A172 (cell line): ENCODE data around the gene MRPL19. TPM values are rescaled to one million over a fixed set of nuclear protein-coding genes. Genes with fewer than 3 reads are reported as not detected.
"Not testable (repeated sequence)": the region's sequence is repeated elsewhere in the genome, so short reads cannot be mapped to it uniquely, and the experiment has no call there.

Source experiments
- DNase-seq: peaks from one replicate; pipeline ENCODE4 v3.0.0-alpha.2; 2015; ENCODE audit warnings: low spot score
- total RNA-seq: library from RNA; depleted of rRNA; stranded (reverse); fragments of >200 nt; shearing (Covaris generic); gene quantifications from 2 replicates; pipeline ENCODE4 v1.2.3, GENCODE V29; 2014

Gene MRPL19
- total RNA-seq, 1 experiment from 2014 or later, result 156 TPM

DNA sequence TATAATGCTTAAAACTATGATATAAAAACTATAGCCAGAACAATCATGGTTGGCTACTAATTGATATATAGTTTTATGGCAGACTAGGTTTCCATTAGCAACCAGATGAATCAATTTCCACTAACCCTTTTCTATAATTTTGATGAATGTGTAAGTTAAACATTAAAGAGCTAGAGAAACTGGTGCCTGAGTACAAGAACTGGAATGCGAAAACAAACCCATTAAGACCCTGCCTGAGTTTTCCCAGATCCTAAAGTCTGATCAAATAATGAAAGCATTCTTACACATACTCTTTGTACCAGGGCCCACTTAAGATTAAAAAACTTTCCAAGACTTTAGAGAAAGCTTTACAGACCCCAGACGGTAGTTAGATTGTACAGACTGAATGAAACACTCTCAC is 21.3 kb downstream of the MRPL19 start:
- DNase-seq, result no peak

DNA sequence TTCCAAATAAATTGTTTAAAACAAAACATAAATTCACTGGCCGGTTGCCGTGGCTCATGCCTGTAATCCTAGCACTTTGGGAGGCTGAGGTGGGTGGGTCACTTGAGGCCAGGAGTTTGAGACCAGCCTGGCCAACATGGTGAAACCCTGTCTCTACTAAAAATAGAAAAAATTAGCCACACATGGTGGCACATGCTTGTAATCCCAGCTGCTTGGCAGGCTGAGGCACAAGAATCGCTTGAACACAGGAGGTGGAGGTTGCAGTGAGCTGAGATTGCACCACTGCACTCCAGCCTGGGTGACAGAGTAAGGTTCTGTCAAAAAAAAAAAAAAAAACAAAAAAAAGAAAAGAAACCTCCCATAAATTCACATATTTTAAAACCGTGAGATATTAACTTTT is 28.8 kb downstream of the MRPL19 start:
- DNase-seq, result not testable (repeated sequence)

DNA sequence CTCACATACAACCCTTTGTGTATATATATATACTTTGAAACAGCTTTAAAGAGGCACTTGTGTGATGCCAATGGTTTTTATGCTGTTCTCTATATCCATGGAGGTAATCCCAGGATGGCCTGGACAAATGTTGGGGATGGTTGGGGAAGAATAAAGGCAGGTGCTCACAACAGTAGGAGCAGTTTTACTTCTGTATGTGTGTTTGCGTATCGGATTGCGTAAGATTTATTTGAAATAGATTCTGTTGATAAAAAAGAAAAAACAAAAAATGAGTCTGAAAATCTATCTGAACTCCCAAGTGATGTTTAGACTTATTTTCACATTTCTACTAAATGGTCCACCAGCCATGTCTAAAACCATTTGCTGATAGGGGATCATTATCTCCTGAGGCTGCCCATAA is 29.3 kb downstream of the MRPL19 start:
- DNase-seq, result no peak

DNA sequence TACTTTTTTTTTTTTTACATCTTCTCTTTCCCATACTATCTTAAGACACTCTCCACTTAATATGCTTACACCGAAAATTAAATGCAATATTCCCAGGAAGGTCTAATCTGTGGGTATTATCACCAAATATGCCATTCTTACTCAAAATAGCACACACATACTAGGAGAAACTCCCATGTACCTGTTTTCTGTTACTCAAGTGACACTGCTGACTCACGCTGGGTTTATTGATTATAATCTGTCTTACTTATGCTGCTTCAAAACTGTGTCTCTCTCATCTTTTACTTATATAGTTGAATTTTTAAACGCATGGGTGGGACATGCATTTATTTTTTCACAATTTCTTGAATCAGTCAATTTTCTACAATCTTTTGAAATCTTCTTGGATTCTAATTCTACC is 29.9 kb downstream of the MRPL19 start:
- no peak for DNase-seq

DNA sequence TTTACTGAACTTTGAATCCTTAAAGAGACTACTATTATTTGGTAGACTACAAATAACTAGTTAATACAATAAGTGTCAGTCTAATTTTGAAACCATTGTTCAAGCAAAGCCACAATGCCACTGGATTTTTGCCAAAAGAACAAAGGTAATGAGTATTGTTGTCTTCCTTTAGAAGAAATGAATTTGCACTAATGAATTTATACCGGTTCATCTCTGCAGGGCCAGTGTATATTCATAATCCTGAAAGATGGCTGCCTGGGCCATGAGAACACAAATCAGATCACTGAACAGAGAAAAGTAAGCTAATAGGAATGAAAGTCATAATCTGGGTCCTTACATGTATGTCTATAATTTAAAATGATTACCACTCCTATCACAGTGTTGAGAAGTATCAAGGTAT is 33.0 kb downstream of the MRPL19 start:
- DNase-seq, result no peak

DNA sequence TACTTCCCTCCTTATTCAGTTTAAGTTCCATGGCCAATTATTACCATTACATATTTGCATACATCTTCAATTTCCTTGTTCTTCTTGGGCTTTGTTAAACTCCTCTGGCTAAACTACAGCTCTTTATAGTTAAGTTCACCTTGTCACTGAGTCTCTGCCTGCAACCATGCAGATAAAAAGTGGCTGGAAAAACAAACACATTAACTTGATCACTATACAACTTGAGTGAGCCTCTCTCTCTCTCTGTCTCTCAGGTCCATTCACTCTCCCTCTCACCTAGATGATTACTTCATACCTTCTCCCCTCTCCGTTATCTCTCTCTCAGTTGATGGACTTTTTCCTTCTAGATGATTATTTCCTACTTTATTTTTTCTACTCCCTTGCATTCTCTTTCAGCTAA is 33.8 kb downstream of the MRPL19 start:
- DNase-seq, result no peak

DNA sequence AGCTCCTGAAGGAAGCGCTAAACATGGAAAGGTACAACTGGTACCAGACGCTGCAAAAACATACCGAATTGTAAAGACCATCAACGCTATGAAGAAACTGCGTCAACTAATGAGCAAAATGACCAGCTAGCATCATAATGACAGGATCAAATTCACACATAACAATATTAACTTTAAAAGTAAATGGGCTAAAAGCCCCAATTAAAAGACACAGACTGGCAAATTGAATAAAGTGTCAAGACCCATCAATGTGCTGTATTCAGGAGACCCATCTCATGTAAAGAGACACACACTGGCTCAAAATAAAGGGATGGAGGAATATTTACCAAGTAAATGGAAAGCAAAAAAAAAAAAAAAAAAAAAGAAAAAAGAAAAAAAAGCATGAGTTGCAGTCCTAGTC is 36.8 kb downstream of the MRPL19 start:
- DNase-seq, result not testable (repeated sequence)

DNA sequence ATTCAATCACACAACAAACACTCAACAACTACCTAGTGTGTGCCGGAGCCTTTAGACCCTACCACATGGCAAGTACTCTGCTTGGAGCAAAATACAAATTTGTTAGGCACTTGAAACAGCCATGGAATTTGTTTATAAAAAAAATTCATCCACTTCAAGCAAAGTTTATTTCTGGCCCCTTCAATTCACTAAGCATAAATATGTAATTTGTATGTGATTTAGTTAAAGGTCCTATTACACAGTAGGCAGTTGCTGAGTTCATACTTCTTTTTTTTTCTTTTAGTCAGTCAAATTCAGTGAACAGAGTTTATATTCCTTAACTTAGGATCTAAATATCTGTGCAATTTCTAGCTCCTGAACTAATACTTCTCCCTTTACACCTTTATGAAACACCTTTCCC is 41.6 kb downstream of the MRPL19 start:
- DNase-seq, result no peak

DNA sequence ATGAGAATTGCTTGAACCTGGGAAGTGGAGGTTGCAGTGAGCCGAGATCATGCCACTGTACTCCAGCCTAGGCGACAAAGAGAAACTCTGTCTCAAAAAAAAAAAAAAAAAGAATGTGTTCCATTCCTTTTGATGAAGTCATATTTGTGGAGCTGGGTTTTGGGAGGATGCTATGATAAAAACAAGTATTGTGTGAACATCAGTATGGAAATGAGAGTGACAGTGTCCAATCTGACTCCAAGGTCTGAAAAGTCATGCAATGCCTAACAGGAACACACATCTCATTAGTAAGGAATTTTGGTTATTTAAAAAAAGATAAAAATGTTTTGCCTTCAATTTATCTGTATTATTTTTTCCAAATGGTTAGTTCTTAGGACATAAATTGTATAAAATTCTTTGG is 52.3 kb downstream of the MRPL19 start:
- DNase-seq, result no peak

DNA sequence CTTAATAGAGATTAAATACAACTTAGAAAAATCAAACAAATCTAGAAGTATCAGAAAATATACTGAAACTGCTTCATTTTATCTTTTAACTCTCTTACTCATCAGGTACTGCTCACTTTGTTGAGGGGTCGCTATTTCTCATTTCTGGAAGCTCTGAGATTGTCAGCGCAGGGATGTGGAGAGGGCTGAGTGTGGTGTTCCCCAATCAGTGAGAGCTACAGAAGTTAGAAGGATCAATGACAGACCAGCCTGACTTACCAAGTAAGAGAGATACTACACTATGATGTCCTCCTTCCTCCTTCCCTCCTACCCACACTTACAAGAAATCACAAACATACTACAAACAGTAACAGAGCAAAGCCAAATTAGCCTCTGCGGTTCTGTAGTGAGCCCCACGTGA is 56.0 kb downstream of the MRPL19 start:
- no peak for DNase-seq

DNA sequence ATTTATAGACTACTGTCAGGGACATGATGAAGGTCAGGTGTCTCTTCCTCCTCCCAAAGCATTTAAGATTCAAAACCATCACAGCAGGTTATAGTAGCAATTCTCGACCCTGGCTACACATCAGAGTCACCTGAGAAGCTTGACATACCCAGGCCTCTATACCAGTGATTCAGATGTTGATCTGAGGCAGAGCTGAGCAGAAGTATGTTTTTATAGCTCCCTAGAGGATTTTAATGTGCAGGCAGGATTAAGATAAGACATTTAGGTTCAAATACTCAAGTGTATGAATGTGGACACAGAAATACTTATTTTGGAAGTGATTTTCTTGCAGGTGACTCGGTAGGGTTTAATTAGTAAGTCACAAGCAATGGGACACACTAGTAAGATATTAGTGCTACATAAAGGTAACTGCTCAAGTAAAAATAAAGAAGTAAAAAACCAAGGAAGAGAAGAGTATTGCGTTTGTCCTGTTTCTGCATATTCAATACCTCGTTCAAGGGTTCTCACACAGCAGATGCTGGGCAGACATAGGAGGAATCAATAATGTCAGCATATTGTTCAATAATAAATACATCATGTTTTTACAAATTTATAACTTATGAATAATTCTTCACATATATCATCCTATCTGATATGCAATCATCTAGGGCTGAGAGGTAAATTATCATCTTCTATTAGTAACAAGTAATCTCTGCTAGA is 57.2 kb downstream of the MRPL19 start:
- DNase-seq, result no peak

DNA sequence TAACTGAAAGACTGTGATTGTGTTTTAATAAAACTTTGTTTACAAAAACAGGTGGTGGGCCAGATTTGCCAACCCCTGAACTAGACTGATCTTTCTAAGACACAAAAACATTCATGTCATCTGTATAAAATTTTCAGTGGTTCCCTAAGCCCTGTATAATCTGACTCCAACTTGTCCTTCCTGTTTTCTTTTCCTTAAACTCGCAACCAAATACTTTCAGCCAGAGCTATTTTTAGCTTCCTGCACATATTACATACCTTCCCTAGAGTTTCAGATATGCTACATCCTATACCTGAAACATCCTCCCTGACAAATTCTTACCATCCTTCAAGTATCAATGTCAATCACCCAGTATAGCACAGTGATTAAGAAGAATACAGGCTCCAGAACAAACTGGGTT is 59.3 kb downstream of the MRPL19 start:
- no peak for DNase-seq

DNA sequence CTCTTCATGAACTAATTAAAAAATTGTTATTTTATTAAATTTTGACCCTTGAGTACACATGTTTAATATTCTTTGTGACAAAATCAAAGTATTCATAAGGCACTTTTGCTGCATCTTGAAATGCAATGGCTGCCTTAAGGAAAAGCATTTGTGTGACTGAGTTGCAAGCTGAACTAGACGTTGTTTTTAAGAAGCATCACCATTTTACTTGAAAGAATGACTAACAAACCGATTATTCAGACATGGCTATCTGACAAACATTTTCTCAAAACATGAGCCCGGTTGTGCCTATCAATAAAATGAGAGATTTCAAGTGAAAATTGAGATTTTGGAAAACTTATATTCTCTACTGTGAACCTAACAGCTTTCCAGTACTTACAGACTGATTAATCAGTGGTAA is 61.3 kb downstream of the MRPL19 start:
- DNase-seq, result no peak

DNA sequence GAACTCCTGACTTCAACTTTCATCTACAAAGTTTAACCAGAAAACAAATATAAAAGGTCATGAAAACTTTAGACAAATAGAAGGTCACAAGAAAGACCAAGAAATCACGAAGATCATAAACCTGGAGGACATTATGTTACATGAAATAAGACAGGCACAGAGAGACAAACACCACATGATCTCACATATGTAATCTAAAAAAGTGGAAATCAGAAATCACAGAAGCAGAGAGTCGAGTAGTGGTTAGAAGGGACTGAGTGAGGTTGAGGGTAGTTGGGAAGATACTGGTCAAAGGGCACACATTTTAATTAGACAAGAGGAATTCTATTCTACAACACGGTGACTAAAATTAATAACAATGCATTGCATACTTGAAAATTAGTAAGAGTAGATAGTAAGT is 62.7 kb downstream of the MRPL19 start:
- DNase-seq, result no peak

DNA sequence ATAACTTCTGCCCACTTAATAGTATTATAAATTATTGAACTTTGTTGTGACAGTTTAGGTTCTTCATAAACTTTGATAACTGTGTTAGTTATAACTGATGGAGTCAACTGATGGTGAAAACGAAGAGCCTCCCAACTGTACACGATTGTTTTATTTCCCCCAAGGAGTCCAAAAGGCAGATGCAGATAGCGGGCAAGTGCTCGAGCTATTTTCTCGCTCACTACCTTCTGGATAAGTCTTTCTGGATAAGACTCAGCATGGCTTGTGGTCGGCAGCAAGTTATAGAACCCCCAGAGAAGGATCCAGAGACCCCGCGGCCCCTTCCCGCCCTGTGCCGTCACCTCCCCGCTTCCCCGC is 63.6 kb downstream of the MRPL19 start:
- no peak for DNase-seq

DNA sequence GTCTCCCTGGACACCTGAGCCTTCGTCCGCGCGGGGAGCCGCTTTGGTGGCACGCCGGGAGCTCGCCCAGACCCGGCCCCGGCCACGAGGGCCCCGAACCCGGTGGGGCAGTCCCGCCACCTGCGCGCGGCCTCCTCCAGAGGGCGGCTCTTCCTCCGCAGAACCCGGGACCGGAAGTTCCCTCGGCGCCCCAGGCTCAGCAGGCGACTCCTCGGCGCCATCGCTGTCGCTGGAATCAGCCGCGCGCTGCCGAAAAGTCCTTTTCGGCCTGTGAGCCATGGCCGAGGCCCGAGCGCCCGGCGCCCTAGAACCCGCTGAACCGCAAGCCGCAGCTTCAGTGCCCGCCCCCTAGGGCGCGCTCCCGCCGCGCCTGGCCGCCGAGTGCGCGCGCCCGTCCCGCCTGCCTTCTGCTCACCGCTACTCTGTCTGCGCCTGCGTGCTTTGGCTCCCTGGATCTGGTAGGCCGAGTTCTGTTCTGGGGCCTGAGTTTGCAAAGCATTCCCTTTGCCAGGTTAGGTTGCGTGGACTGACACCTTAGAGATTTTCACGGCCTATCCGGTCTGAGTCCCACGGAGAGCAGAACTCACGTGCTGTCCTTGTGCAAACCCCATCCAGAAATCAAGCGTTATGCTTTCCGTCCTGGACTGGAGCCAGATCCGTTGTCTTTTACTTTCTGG is 64.1 kb downstream of the MRPL19 start, which contains the start of gene GCFC2:
Gene GCFC2 (minus strand): TSS at position 339 of the 677 bp plus-strand sequence. CDS start 60 bp downstream, at position 279.
- DNase-seq, result peak; percentile 78

DNA sequence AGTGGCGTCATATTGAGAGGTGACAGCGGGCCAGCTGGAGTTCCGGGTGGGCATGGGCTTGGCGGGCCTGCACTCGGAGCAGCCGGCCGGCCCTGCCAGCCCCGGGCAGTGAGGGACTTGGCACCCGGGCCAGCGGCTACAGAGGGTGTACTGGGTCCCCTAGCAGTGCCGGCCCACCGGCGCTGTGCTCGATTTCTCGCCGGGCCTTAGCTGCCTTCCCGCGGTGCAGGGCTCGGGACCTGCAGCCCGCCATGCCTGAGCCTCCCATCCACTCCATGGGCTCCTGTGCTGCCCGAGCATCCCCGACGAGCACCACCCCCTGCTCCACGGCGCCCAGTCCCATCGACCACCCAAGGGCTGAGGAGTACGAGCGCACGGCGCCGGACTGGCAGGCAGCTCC is 65.0 kb downstream of the MRPL19 start:
- DNase-seq, result not testable (repeated sequence)

DNA sequence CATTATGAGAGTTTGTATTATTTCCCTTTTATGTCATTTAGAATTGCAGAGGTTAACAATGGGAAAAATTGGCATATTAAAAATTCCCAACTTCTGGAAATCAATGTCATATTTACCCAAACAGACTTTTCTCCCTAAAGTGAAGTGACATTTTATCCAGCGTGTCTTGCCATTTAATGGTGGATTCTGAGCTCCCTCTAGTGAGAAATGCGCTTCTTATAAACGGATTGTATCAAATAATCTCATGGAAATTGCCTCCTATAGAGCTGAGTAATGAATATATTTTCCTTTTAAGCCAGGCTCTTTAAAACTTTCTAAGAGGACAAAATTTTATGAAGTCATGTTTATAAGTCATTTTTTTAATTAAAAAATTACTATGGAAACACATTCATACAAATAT is 69.8 kb downstream of the MRPL19 start:
- no peak for DNase-seq

DNA sequence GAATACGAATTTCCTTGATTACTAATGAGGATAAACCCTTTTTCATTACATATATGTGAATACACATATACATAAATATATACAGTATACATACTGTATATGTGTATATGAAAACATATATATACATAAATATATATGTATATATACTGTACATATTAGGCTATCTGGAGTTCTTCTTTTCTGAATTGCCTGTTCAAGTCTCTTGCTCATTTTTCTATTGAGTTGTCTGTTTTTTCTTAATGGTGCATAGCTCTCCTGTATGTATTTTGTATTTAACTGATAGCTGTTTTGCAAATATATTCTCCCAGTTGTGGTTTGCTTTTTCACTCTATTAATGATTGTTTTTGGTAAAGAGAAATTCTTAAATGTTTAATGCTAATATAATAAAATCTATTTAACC is 73.0 kb downstream of the MRPL19 start:
- DNase-seq, result no peak

DNA sequence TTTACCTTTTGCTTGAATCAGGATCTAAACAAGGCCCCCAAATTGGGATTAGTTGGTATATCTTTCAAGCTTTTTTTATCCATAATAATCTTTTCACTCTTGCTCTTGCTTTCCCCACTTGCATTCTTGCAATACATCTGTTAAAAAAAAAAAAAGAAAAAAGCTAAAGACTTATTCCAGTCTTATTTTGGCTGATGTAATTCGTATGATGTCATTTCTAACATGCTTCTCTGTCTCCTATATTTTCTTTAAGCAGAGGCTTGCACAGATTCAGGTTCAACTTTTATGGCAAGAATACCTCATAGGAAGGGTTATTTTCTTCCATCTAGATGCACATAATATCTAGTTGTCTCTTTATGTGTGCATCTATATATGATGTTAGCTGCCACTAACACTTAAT is 73.9 kb downstream of the MRPL19 start:
- no peak for DNase-seq

DNA sequence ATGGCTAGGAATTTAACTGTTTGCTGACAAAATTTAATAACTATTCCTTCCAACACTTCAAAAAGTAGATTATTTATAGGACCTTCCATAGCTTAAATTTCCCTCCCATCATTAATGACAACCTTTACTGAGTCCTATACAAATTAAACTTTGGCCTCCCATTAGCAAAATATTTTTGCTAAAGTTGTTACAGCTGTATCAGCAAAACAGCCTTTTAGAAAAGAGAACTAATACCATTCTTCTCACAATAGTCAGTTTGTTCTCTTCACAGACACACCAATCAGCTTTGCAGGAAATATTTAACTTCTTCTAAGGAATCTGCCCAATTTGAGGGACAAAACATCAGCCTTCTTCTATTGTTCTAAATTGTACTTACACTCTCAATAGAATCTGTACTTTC is 76.1 kb downstream of the MRPL19 start:
- no peak for DNase-seq

DNA sequence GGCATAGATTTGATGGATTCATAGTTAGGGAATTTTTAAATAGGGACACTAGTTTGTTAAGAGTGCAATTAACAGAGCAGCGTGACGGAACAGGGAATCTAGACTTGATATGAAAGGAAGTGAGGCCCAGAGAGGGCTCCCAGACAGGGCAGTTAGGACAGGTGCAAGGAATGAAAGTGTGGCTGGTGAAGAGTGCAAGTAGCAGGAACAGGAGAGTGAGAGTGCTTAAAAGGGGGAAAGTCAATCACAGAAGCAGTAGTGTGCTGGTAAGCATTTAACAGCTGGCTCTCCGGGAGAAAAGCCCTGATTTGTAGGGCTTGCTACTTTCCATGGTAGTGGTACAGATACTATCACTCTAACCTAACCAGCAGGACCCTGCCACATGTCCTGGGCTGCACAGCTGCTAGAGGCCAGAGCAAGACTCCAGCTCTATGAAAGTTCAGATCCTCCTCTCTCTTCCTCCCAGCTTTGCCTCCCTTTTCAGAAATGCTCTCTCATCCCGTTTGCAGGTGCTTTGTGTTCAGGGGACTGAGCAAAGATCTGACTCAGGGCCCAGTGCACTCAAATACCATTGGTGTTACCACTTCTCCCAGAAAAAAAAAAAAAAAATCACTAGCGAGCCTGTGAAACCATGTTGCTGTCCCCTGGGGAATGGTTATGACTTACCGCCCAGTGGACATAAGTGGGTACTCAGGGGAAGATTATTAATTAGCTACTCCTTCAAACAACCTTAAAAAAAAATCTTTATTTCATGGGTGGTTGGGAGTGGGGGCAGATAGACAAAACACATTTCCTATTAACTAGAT is 82.2 kb downstream of the MRPL19 start:
- no peak for DNase-seq

DNA sequence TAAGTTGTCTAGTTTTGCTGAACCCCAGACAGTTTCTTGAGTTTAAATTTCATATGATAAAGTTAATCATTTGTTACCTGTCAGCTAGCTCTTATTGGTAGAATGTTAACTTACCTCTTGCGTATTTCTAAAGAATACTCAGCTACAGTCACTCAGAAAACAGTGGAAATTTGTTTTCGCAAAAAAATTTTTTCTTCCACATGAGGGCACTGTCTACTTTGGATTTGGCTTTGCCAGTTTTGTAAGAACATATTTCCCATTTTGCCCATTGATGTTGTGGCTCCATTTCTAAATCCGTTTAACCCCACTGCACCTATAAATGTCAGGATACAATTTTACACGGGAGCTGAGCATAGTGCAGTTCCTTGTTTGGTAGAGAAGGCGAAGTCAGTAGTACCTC is 83.3 kb downstream of the MRPL19 start:
- no peak for DNase-seq
